B cell (primary cell): ENCODE results near the gene SDF2L1. TPM values are rescaled to one million over a fixed set of nuclear protein-coding genes. Genes with fewer than 3 reads are reported as not detected.

ENCODE experiments used
- ATAC-seq: fragments of 200-7000 bp; cut with Tn5 transposase; one replicate; pipeline ENCODE4 v1.10.0; 2021; ENCODE audit warnings: low read depth, mild to moderate bottlenecking, moderate number of reproducible peaks, moderate library complexity
- CTCF ChIA-PET: fragments of 350-600 bp; sonication (Branson Sonifier 250); formaldehyde crosslinking; loops from one replicate; lab custom pipeline; 2021; ENCODE audit warnings: antibody characterized with exemption, inconsistent platforms; lab: Charles Lee
- POLR2A ChIA-PET: fragments of 350-600 bp; sonication (Branson Sonifier 250); formaldehyde crosslinking; loops from one replicate; lab custom pipeline; 2021; ENCODE audit warnings: antibody characterized with exemption; lab: Charles Lee
- DNase-seq: peaks from one replicate; pipeline ENCODE4 v3.0.0; 2013
- H2AFZ ChIP-seq: 2 replicates; pipeline ENCODE4 v1.6.1; 2012; ENCODE audit warnings: mild to moderate bottlenecking, low read depth, low read length; ENCODE audit not compliant: insufficient read depth, poor library complexity, severe bottlenecking
- H3K27ac ChIP-seq, 2 donors: 1 replicate in 1 of 2; 2 replicates in 1 of 2; pipeline ENCODE4 v1.5.1; 2012 to 2013; ENCODE audit warnings: low read length in 2 of 2, mild to moderate bottlenecking in 2 of 2, moderate library complexity in 1 of 2
- H3K27me3 ChIP-seq, 4 experiments: fragments of 200-600 bp in 1 of 4; sonication (generic) in 1 of 4; replicated peaks in 1 of 4; 1 replicate in 2 of 4; 2 replicates in 2 of 4; pipeline versions ENCODE4 v1.6.1 to v1.7.0; 2013 to 2016; ENCODE audit warnings: low read length in 3 of 4, mild to moderate bottlenecking in 2 of 4, mixed read lengths in 1 of 4, moderate library complexity in 1 of 4; ENCODE audit not compliant: insufficient read depth in 4 of 4, control insufficient read depth in 3 of 4; ENCODE audit errors: control extremely low read depth in 1 of 4
- H3K36me3 ChIP-seq, 2 experiments: replicated peaks in 1 of 2; 1 replicate in 1 of 2; 2 replicates in 1 of 2; pipeline versions ENCODE4 v1.6.1 to v1.7.1; 2013; ENCODE audit warnings: low read length in 1 of 2; ENCODE audit not compliant: insufficient read depth in 2 of 2, control insufficient read depth in 1 of 2; ENCODE audit errors: control extremely low read depth in 1 of 2, extremely low read depth in 1 of 2
- H3K4me1 ChIP-seq, 2 donors: fragments of 200-600 bp in 1 of 2; sonication (generic) in 1 of 2; 1 replicate in 1 of 2; 2 replicates in 1 of 2; pipeline versions ENCODE4 v1.5.1 to v1.6.1; 2013 to 2017; ENCODE audit warnings: low read length in 2 of 2; ENCODE audit not compliant: control insufficient read depth in 2 of 2, insufficient read depth in 2 of 2
- H3K4me2 ChIP-seq: replicated peaks from 2 replicates; pipeline ENCODE3; 2012; ENCODE audit warnings: mild to moderate bottlenecking, low read depth, low read length; ENCODE audit not compliant: poor library complexity, severe bottlenecking
- H3K4me3 ChIP-seq, 5 experiments: fragments of 200-600 bp in 1 of 5; sonication (generic) in 1 of 5; 1 replicate in 3 of 5; 2 replicates in 2 of 5; pipeline versions ENCODE4 v1.5.1 to v1.7.0; 2011 to 2016; ENCODE audit warnings: low read length in 4 of 5, mild to moderate bottlenecking in 4 of 5, low read depth in 2 of 5, control low read depth in 1 of 5, moderate library complexity in 1 of 5; ENCODE audit not compliant: insufficient read depth in 1 of 5; ENCODE audit errors: control extremely low read depth in 1 of 5, extremely low read depth in 1 of 5
- H3K79me2 ChIP-seq: fragments of 200-600 bp; sonication (generic); one replicate; pipeline ENCODE4 v1.6.0; 2016; ENCODE audit warnings: low read length; ENCODE audit not compliant: control insufficient read depth, insufficient read depth
- H3K9ac ChIP-seq: fragments of 200-600 bp; sonication (generic); 2 replicates; pipeline ENCODE4 v1.6.1; 2017; ENCODE audit warnings: mild to moderate bottlenecking, low read length, moderate library complexity
- H3K9me3 ChIP-seq, 3 donors: one replicate each; pipeline versions ENCODE4 v1.6.1 to v1.7.1; 2013; ENCODE audit warnings: low read length in 2 of 3; ENCODE audit not compliant: control insufficient read depth in 2 of 3, insufficient read depth in 1 of 3; ENCODE audit errors: control extremely low read depth in 1 of 3
- H4K20me1 ChIP-seq: 2 replicates; pipeline ENCODE4 v1.6.0; 2012; ENCODE audit warnings: mild to moderate bottlenecking, low read length; ENCODE audit not compliant: insufficient read depth, control insufficient read depth, poor library complexity, severe bottlenecking
- H3K27ac Mint-ChIP-seq: one replicate; pipeline ENCODE4 v1.8.0; 2021; ENCODE audit warnings: mixed read lengths
- H3K27me3 Mint-ChIP-seq: one replicate; pipeline ENCODE4 v1.8.0; 2021; ENCODE audit warnings: mixed read lengths
- H3K4me1 Mint-ChIP-seq: one replicate; pipeline ENCODE4 v1.8.0; 2021; ENCODE audit warnings: mixed read lengths
- H3K4me3 Mint-ChIP-seq: one replicate; pipeline ENCODE4 v1.8.0; 2021; ENCODE audit warnings: mixed read lengths
- H3K9me3 Mint-ChIP-seq: one replicate; pipeline ENCODE4 v1.8.0; 2022; ENCODE audit warnings: mixed read lengths; ENCODE audit not compliant: insufficient read depth
- CTCF ChIP-seq: fragments of 200-600 bp; IDR thresholded peaks from one replicate; pipeline ENCODE4 v1.8.0; 2022; ENCODE audit warnings: antibody characterized with exemption, mild to moderate bottlenecking
- EZH2 ChIP-seq: IDR thresholded peaks from 2 replicates; pipeline ENCODE4 v1.6.1; 2012; ENCODE audit warnings: borderline replicate concordance, low read depth, mild to moderate bottlenecking, moderate library complexity, low read length; ENCODE audit not compliant: insufficient read depth, poor library complexity, severe bottlenecking
- WGBS: methylation state at CpG from one replicate; pipeline ENCODE4 v1.1.5; 2013; ENCODE audit warnings: missing lambda C conversion rate; ENCODE audit not compliant: insufficient coverage; 5-methylcytosine and 5-hydroxymethylcytosine counted together
- intact Hi-C: fragments of 100-400 bp; cut with micrococcal nuclease; formaldehyde crosslinking; loops from one replicate; pipeline ENCODE4 v1.10.0; 2022
- polyA plus RNA-seq: library from polyadenylated mRNA; depleted of rRNA; stranded (reverse); fragments of >200 nt; gene quantifications from 2 replicates; pipeline ENCODE4 v1.2.3, GENCODE V29; 2012
- total RNA-seq, 2 donors: library from RNA; stranded (reverse); fragments of 120-200 nt in 1 of 2; gene quantifications; 1 replicate in 1 of 2; 2 replicates in 1 of 2; pipeline versions ENCODE4 v1.2.3 to v1.2.4, GENCODE V29; 2013 to 2022

The SDF2L1 gene
- total and polyA plus RNA-seq, 2 donors (not counting 1 experiment from before 2014, with no cell fraction given) = 15.2 to 23.5 TPM

- Mint-ChIP-seq H3K4me3 (peak overlapping the region; percentile 96), H3K4me1 (peaks cover 28% of the 10 kb centered on the region), H3K27ac (peak overlapping the region; percentile 69), H3K9me3 (no peaks in the 10 kb centered on the region), H3K27me3 (no peaks in the 10 kb centered on the region)
- DNase-seq (no peak), ATAC-seq (no peak)
- Histone ChIP-seq H3K27me3 (no peaks in the 10 kb centered on the region), H2AFZ (peak overlapping the region; percentile 92), H3K9ac (peak overlapping the region; percentile 80), H3K4me1 (peaks cover 8 to 17% of the 10 kb centered on the region in 2 donors), H3K27ac (peak overlapping the region in 1 of 2 donors; percentile 92), H4K20me1 (peaks cover 11% of the 10 kb centered on the region), H3K4me2 (peak overlapping the region; percentile 79), H3K79me2 (peaks cover 44% of the 10 kb centered on the region), H3K9me3 (no peaks in the 10 kb centered on the region), H3K36me3 (peaks cover 2 to 18% of the 10 kb centered on the region in 2 experiments), H3K4me3 (peak overlapping the region in 4 of 5 experiments; percentile 77 to 96 (median 90))
- CTCF ChIA-PET = interaction anchor here (1.5 to 1.8 kb wide), 3 partner anchors 19 to 271 kb away, joined by 6 to 9 read pairs (median 6); partner anchors contain the start of gene YDJC
- no peak for TF ChIP-seq EZH2
- TF ChIP-seq CTCF = no peak
- 68% methylated on average over 9 of the region's 16 CpGs for WGBS
- POLR2A ChIA-PET = interaction anchor here (0.9 to 1.7 kb wide), 2 partner anchors 37 to 69 kb away, joined by 3 to 12 read pairs; partner anchors contain the start of genes YDJC and YPEL1
- intact Hi-C loops = loop anchor here (1.0 to 5.0 kb wide), 5 partner anchors 14 to 271 kb away; partner anchors contain the start of genes SDF2L1, YDJC and YPEL1
These were observed 24.7 kb downstream of the SDF2L1 start for GRCh38 chr22:21666786-21667185.

GRCh38 chr22:21669026-21669425 lies 26.9 kb downstream of the SDF2L1 start:
- H3K9me3 Mint-ChIP-seq = no peaks in the 10 kb centered on the region
- intact Hi-C loops = loop anchor here (5.0 kb wide), 1 partner anchor 268 kb away; no protein-coding TSS in a partner anchor
- H4K20me1 ChIP-seq = peaks cover 33% of the 10 kb centered on the region
- H3K9me3 ChIP-seq = no peaks in the 10 kb centered on the region
- peaks cover 59% of the 10 kb centered on the region for H3K79me2 ChIP-seq
- no peak overlapping the region for H3K4me3 Mint-ChIP-seq
- H3K4me1 Mint-ChIP-seq = peaks cover 28% of the 10 kb centered on the region
- no peak overlapping the region for H3K4me2 ChIP-seq
- no peak overlapping the region for H3K27ac ChIP-seq
- 72% methylated on average over 3 of the region's 9 CpGs for WGBS
- ATAC-seq = no peak
- CTCF ChIA-PET = no interaction called here
- no peak overlapping the region for H3K27ac Mint-ChIP-seq
- no peak for TF ChIP-seq CTCF
- TF ChIP-seq EZH2 = no peak
- H2AFZ ChIP-seq = no peak overlapping the region
- peaks cover 8 to 17% of the 10 kb centered on the region in 2 donors for H3K4me1 ChIP-seq
- H3K36me3 ChIP-seq = peaks cover 7 to 40% of the 10 kb centered on the region in 2 experiments
- no peak overlapping the region for H3K4me3 ChIP-seq
- no peaks in the 10 kb centered on the region for H3K27me3 ChIP-seq
- H3K27me3 Mint-ChIP-seq = no peaks in the 10 kb centered on the region
- DNase-seq = no peak
- no peak overlapping the region for H3K9ac ChIP-seq
- POLR2A ChIA-PET = no interaction called here
